ENCODE data around the gene GRIK3. TPM values are rescaled to one million over a fixed set of nuclear protein-coding genes. Genes with fewer than 3 reads are reported as not detected.

GRIK3 gene
- total and polyA plus RNA-seq, 2 experiments from 2014 or later, result 0.31 to 2.9 TPM

GRCh38 chr1:36951761-36952160 lies 82.6 kb downstream of the GRIK3 start:
- DNase-seq (ENCODE audit: low spot score), result no peak
- H3K4me1 ChIP-seq (ENCODE audit: insufficient read depth), result no peaks in the 10 kb centered on the region
- H3K27ac ChIP-seq (ENCODE audit: low read depth), result no peak overlapping the region
- H3K9me2 ChIP-seq (ENCODE audit: insufficient read depth), result no peaks in the 10 kb centered on the region
- Mint-ChIP-seq H3K4me1 (peaks cover 26% of the 10 kb centered on the region), H3K27me3 (ENCODE audit: insufficient read depth, low read depth, poor library complexity) (peaks cover 17% of the 10 kb centered on the region), H3K9me3 (no peaks in the 10 kb centered on the region), H3K4me3 (no peak overlapping the region), H3K36me3 (ENCODE audit: low read depth) (no peaks in the 10 kb centered on the region; the same call in 2 of the 3 replicates), H3K27ac (no peak overlapping the region)
- no peak for ATAC-seq
- no peaks in the 10 kb centered on the region for H3K36me3 ChIP-seq (ENCODE audit: insufficient read depth)
- no peaks in the 10 kb centered on the region for H4K20me1 ChIP-seq (replicated peaks; ENCODE audit: insufficient read depth)
- H3F3A ChIP-seq (replicated peaks; ENCODE audit: low read depth), result no peaks in the 10 kb centered on the region
- TF ChIP-seq CREB1 (CRISPR knock-in tag; IDR thresholded peaks at IDR 0.05; ENCODE audit: low read depth), result no peak
- no peak for TF ChIP-seq NANOG (IDR thresholded peaks at IDR 0.05; ENCODE audit: borderline replicate concordance)
- TF ChIP-seq EZH2 (IDR thresholded peaks at IDR 0.05; ENCODE audit: low read depth, unreplicated experiment), result no peak
- TF ChIP-seq STAT1 (IDR thresholded peaks at IDR 0.05; ENCODE audit: unreplicated experiment), result no peak
- no peak for TF ChIP-seq JUNB (IDR thresholded peaks at IDR 0.05; ENCODE audit: unreplicated experiment)
- H2AFZ ChIP-seq, result no peak overlapping the region
- no peaks in the 10 kb centered on the region for H3K27me3 ChIP-seq (ENCODE audit: insufficient read depth)
- no peaks in the 10 kb centered on the region for H3K79me2 ChIP-seq (replicated peaks; ENCODE audit: insufficient read depth)
- no peak overlapping the region for H3K4me3 ChIP-seq
- H3K4me2 ChIP-seq, result no peak overlapping the region

GRCh38 chr1:36951292-36951750 lies 83.0 kb downstream of the GRIK3 start:
- Histone ChIP-seq H3K27me3 (ENCODE audit: insufficient read depth) (no peaks in the 10 kb centered on the region), H3K79me2 (replicated peaks; ENCODE audit: insufficient read depth) (no peaks in the 10 kb centered on the region), H3F3A (replicated peaks; ENCODE audit: low read depth) (no peaks in the 10 kb centered on the region), H3K4me2 (no peak overlapping the region), H3K36me3 (ENCODE audit: insufficient read depth) (no peaks in the 10 kb centered on the region), H4K20me1 (replicated peaks; ENCODE audit: insufficient read depth) (no peaks in the 10 kb centered on the region), H2AFZ (no peak overlapping the region), H3K4me1 (ENCODE audit: insufficient read depth) (no peaks in the 10 kb centered on the region), H3K27ac (ENCODE audit: low read depth) (no peak overlapping the region), H3K9me2 (ENCODE audit: insufficient read depth) (no peaks in the 10 kb centered on the region), H3K4me3 (no peak overlapping the region)
- no peak overlapping the region for H3K4me3 Mint-ChIP-seq
- H3K4me1 Mint-ChIP-seq, result peaks cover 28% of the 10 kb centered on the region
- H3K9me3 Mint-ChIP-seq, result no peaks in the 10 kb centered on the region
- no peaks in the 10 kb centered on the region; the same call in 2 of the 3 replicates for H3K36me3 Mint-ChIP-seq (ENCODE audit: low read depth)
- DNase-seq (ENCODE audit: low spot score), result no peak
- ATAC-seq, result no peak
- no peak overlapping the region; the same call in 1 of the 2 replicates for H3K27ac Mint-ChIP-seq
- peaks cover 17% of the 10 kb centered on the region for H3K27me3 Mint-ChIP-seq (ENCODE audit: insufficient read depth, low read depth, poor library complexity)
- no peak for TF ChIP-seq POLR2AphosphoS5 (IDR thresholded peaks at IDR 0.05; ENCODE audit: low read depth)
- no peak for TF ChIP-seq CREB1 (CRISPR knock-in tag; IDR thresholded peaks at IDR 0.05; ENCODE audit: low read depth)
- no peak for TF ChIP-seq CTCF (conservative IDR thresholded peaks at IDR 0.05; ENCODE audit: low read depth in 2 of 2)
- TF ChIP-seq ZNF331 (CRISPR knock-in tag; IDR thresholded peaks at IDR 0.05; ENCODE audit: low read depth), result no peak
- no peak for TF ChIP-seq ETS1 (IDR thresholded peaks at IDR 0.05)
- no peak for TF ChIP-seq STAT1 (IDR thresholded peaks at IDR 0.05; ENCODE audit: unreplicated experiment)
- no peak for TF ChIP-seq REST (IDR thresholded peaks at IDR 0.05; ENCODE audit: unreplicated experiment)
- no peak for TF ChIP-seq EZH2 (IDR thresholded peaks at IDR 0.05; ENCODE audit: low read depth, unreplicated experiment)
- no peak for TF ChIP-seq JUNB (IDR thresholded peaks at IDR 0.05; ENCODE audit: unreplicated experiment)
- no peak for TF ChIP-seq EZH2phosphoT487 (IDR thresholded peaks at IDR 0.05; ENCODE audit: unreplicated experiment)
- TF ChIP-seq NANOG (IDR thresholded peaks at IDR 0.05; ENCODE audit: borderline replicate concordance), result no peak
- no peak for TF ChIP-seq ZNF114 (CRISPR knock-in tag; IDR thresholded peaks at IDR 0.05)
